Breast epithelium (tissue), 4 donors: ENCODE data around the gene GPR137. TPM values are rescaled to one million over a fixed set of nuclear protein-coding genes. Genes with fewer than 3 reads are reported as not detected.
"Not testable (repeated sequence)": the region's sequence is repeated elsewhere in the genome, so short reads cannot be mapped to it uniquely, and the experiment has no call there.

Experiments
- DNase-seq, 2 donors: peaks; one replicate each; pipeline ENCODE4 v3.0.0-alpha.2; 2019; ENCODE audit warnings: low spot score in 2 of 2
- H3K27ac ChIP-seq, 2 donors: fragments of 200-600 bp; sonication (generic) in 1 of 2; one replicate each; pipeline ENCODE4 v1.5.1; 2016 to 2019; ENCODE audit warnings: mild to moderate bottlenecking in 1 of 2
- H3K27me3 ChIP-seq, 2 donors: fragments of 200-600 bp; sonication (generic) in 1 of 2; one replicate each; pipeline versions ENCODE4 v1.5.1 to v1.6.0; 2017 to 2019; ENCODE audit warnings: control low read depth in 1 of 2, mild to moderate bottlenecking in 1 of 2
- H3K36me3 ChIP-seq: fragments of 200-600 bp; one replicate; pipeline ENCODE4 v1.5.1; 2019
- H3K4me1 ChIP-seq, 2 donors: fragments of 200-600 bp; sonication (generic); one replicate each; pipeline ENCODE4 v1.5.1; 2016 to 2019; ENCODE audit warnings: control low read depth in 1 of 2
- H3K4me3 ChIP-seq, 3 donors: fragments of 200-600 bp; sonication (generic); 1 replicate in 2 of 3; 2 replicates in 1 of 3; pipeline ENCODE4 v1.5.1; 2016 to 2019; ENCODE audit warnings: mild to moderate bottlenecking in 3 of 3, moderate library complexity in 2 of 3
- H3K9me3 ChIP-seq, 2 donors: fragments of 200-600 bp; sonication (generic) in 1 of 2; one replicate each; pipeline ENCODE4 v1.5.1; 2016 to 2019; ENCODE audit warnings: control low read depth in 1 of 2
- POLR2A ChIP-seq: fragments of 450-650 bp; IDR thresholded peaks from one replicate; pipeline ENCODE4 v1.6.1; 2016; ENCODE audit warnings: antibody characterized with exemption, mild to moderate bottlenecking, moderate library complexity
- POLR2AphosphoS5 ChIP-seq, 3 donors: sonication (generic); formaldehyde crosslinking; IDR thresholded peaks; one replicate each; pipeline ENCODE4 v1.6.1; 2017; ENCODE audit warnings: antibody characterized with exemption in 3 of 3
- intact Hi-C: fragments of 100-400 bp; cut with DNase I; formaldehyde crosslinking; loops from one replicate; pipeline ENCODE4 v1.15.1; 2023; ENCODE audit warnings: low total_unique reads
- total RNA-seq, 3 donors: library from RNA; depleted of rRNA; stranded (reverse); fragments of >200 nt; gene quantifications; one replicate each; pipeline ENCODE4 v1.1.0, GENCODE V29; 2016
- TF ChIP-seq, protein P1 (sequence below), 3 donors: fragments of 450-650 bp; IDR thresholded peaks; one replicate each; pipeline ENCODE4 v1.5.1; 2016 to 2017; ENCODE audit warnings: antibody characterized with exemption in 3 of 3, mild to moderate bottlenecking in 3 of 3, moderate library complexity in 3 of 3

Gene GPR137
- total RNA-seq, 3 donors from 2014 or later: 8.9 to 14.7 (median 11.1) TPM

DNA sequence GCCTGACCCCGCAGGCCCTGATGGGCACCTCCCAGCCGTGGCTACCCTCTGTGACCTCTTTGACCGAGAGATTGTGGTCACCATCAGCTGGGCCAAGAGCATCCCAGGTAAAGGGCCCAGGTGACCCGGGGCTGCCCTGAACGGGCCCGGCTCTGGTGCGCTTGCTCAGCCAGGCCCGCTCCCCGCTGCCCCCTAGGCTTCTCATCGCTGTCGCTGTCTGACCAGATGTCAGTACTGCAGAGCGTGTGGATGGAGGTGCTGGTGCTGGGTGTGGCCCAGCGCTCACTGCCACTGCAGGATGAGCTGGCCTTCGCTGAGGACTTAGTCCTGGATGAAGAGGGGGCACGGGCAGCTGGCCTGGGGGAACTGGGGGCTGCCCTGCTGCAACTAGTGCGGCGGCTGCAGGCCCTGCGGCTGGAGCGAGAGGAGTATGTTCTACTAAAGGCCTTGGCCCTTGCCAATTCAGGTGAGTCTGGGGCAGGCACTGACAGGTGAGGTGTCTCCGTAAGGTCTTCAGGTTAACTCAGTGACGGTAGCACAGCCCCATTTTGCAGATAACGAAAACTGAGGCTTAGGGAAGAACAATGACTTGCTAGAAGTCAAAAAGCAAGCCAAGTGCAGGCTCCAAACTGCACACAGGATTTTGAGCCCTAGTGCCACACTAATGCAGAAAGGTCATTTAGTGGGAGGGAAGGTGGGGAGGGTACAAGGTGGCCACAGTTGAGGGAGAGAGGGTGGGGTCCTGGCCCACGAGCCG lies 29.3 kb downstream of the GPR137 start:
- TF ChIP-seq POLR2AphosphoS5 (IDR thresholded peaks at IDR 0.05): no peak
- TF ChIP-seq POLR2A: no peak
- TF ChIP-seq, protein P1, sequence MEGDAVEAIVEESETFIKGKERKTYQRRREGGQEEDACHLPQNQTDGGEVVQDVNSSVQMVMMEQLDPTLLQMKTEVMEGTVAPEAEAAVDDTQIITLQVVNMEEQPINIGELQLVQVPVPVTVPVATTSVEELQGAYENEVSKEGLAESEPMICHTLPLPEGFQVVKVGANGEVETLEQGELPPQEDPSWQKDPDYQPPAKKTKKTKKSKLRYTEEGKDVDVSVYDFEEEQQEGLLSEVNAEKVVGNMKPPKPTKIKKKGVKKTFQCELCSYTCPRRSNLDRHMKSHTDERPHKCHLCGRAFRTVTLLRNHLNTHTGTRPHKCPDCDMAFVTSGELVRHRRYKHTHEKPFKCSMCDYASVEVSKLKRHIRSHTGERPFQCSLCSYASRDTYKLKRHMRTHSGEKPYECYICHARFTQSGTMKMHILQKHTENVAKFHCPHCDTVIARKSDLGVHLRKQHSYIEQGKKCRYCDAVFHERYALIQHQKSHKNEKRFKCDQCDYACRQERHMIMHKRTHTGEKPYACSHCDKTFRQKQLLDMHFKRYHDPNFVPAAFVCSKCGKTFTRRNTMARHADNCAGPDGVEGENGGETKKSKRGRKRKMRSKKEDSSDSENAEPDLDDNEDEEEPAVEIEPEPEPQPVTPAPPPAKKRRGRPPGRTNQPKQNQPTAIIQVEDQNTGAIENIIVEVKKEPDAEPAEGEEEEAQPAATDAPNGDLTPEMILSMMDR (IDR thresholded peaks at IDR 0.05): no peak
- Histone ChIP-seq H3K27ac (no peak overlapping the region), H3K36me3 (no peaks in the 10 kb centered on the region), H3K4me3 (no peak overlapping the region), H3K27me3 (no peaks in the 10 kb centered on the region), H3K4me1 (peaks cover 0 to 14% of the 10 kb centered on the region in 2 donors), H3K9me3 (no peaks in the 10 kb centered on the region)
- DNase-seq: no peak
- intact Hi-C loops: no loop called here

DNA sequence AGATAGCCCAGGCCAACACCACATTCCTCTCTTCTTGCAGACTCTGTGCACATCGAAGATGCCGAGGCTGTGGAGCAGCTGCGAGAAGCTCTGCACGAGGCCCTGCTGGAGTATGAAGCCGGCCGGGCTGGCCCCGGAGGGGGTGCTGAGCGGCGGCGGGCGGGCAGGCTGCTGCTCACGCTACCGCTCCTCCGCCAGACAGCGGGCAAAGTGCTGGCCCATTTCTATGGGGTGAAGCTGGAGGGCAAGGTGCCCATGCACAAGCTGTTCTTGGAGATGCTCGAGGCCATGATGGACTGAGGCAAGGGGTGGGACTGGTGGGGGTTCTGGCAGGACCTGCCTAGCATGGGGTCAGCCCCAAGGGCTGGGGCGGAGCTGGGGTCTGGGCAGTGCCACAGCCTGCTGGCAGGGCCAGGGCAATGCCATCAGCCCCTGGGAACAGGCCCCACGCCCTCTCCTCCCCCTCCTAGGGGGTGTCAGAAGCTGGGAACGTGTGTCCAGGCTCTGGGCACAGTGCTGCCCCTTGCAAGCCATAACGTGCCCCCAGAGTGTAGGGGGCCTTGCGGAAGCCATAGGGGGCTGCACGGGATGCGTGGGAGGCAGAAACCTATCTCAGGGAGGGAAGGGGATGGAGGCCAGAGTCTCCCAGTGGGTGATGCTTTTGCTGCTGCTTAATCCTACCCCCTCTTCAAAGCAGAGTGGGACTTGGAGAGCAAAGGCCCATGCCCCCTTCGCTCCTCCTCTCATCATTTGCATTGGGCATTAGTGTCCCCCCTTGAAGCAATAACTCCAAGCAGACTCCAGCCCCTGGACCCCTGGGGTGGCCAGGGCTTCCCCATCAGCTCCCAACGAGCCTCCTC lies 30.2 kb downstream of the GPR137 start:
- intact Hi-C loops: not testable (repeated sequence)

DNA sequence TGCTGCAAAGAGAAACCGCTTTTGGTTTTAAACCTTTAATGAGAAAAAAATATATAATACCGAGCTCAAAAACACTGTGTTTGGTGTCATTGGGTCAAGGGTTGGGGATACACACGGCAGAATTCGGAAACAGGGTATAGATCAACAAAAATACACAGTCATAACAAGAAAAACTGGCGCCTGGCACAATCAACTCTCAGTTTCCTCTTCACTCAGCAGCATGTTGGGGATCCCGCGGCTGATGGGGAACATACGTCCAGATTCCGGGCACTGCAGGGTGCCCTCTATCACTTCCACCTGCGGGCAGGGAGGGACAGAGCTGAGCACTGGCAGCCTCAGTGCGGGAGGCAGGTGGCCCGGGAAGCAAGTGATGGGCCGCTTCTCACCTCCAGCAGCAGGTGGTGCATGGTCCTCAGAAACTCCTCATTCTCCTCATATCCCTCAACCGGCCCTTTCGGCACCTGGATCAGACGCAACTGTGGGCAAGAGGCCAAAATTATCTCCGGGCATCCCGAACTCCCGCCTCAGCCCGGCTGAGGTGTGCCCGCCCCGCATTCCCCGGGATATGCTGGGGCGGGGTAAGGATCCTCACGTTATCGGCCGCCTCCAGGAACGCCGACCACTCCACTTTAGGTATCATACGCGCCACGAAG lies 31.1 kb downstream of the GPR137 start:
- Histone ChIP-seq H3K4me1 (peaks cover 0 to 14% of the 10 kb centered on the region in 2 donors), H3K27ac (peak overlapping the region; percentile 98 to 99), H3K36me3 (no peaks in the 10 kb centered on the region), H3K27me3 (no peaks in the 10 kb centered on the region), H3K9me3 (no peaks in the 10 kb centered on the region), H3K4me3 (peak overlapping the region; percentile 78 to 97 (median 95))
- TF ChIP-seq POLR2AphosphoS5 (IDR thresholded peaks at IDR 0.05): no peak
- TF ChIP-seq, protein P1 (IDR thresholded peaks at IDR 0.05): peak in 1 of 3 donors; percentile 29
- TF ChIP-seq POLR2A: no peak
- DNase-seq: no peak
- intact Hi-C loops: no loop called here

More for the DNA sequence above, 30.2 kb downstream of the GPR137 start:
- not testable (repeated sequence) for DNase-seq, H3K27me3 ChIP-seq, H3K9me3 ChIP-seq, H3K36me3 ChIP-seq
- peaks cover 0 to 14% of the 10 kb centered on the region in 2 donors for H3K4me1 ChIP-seq
- peak overlapping the region in 1 of 3 donors; percentile 95 for H3K4me3 ChIP-seq
- peak overlapping the region in 1 of 2 donors; percentile 98 for H3K27ac ChIP-seq

DNA sequence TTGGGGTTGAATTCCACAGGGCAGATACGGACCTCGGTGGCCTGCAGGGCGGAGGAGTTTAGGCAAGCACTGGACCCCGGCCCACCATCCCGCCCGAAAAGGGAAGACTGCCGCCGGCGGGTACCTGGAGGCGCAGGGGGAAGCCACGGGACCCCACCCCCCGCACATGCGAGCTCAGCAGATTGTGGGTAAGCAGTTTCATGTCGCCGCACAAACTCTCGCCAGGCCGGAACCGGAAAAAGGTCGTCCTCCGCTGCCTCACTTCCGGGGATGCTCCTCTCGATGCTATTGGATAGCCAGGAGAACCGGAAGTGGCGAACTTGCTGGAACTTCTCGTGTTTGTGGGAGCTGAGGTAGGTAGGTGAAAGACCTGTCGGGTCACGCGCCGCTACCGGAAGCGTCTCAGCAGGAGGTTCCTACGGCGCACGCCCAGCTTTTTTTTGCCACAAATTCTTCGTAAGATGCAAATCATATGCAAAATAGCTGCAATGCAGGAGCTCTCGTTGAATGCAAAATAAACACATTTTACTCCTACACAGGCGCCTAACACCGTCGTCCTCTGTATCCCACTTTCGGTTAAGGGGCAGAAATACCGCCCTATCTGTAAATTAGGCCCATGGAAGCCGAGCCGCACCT lies 31.8 kb downstream of the GPR137 start, which contains the start of gene TRMT112:
Gene TRMT112 (minus strand): TSS at position 235 of the 636 bp plus-strand sequence. CDS start 33 bp downstream, at position 202.
- no peaks in the 10 kb centered on the region for H3K9me3 ChIP-seq
- intact Hi-C loops: no loop called here
- H3K36me3 ChIP-seq: no peaks in the 10 kb centered on the region
- H3K27me3 ChIP-seq: no peaks in the 10 kb centered on the region
- TF ChIP-seq POLR2A (peak; percentile 81), POLR2AphosphoS5 (IDR thresholded peaks at IDR 0.05) (peak; percentile 91 to 98 (median 92))
- TF ChIP-seq, protein P1 (IDR thresholded peaks at IDR 0.05): peak in 1 of 3 donors; percentile 6
- H3K4me3 ChIP-seq: peak within 1 kb of the TSS; percentile 78 to 97 (median 95)
- peak within 1 kb of the TSS; percentile 98 to 99 for H3K27ac ChIP-seq
- peaks cover 0 to 14% of the 10 kb centered on the region in 2 donors for H3K4me1 ChIP-seq
- peak; percentile 97 to 99 for DNase-seq
